SK-N-SH treated with all-trans-retinoic acid at 6 μM for 48 hours (cell line): ENCODE data around the gene SMS.

ENCODE experiments used
- ATAC-seq: fragments of 200-7000 bp; cut with Tn5 transposase; 3 replicates; pipeline ENCODE4 v1.9.1; 2020; ENCODE audit warnings: mild to moderate bottlenecking, moderate library complexity
- ARNTL ChIP-seq: fragments of 450-650 bp; formaldehyde crosslinking; IDR thresholded peaks from 2 replicates; pipeline ENCODE4 v1.5.0; 2020; ENCODE audit warnings: low read depth, mild to moderate bottlenecking, moderate library complexity, borderline replicate concordance
- BACH2 ChIP-seq: fragments of 250-450 bp; sonication (Bioruptor Pico); IDR thresholded peaks from 2 replicates; pipeline ENCODE4 v1.9.0; 2021; ENCODE audit warnings: mild to moderate bottlenecking, borderline replicate concordance
- GLIS3 ChIP-seq: fragments of 250-450 bp; sonication (Bioruptor Pico); IDR thresholded peaks from 2 replicates; pipeline ENCODE4 v1.5.0; 2020; ENCODE audit warnings: mild to moderate bottlenecking, moderate library complexity
- ISL1 ChIP-seq: fragments of 250-450 bp; sonication (Bioruptor Pico); IDR thresholded peaks from 2 replicates; pipeline ENCODE4 v2.1.2; 2022; ENCODE audit warnings: mild to moderate bottlenecking, moderate library complexity
- OSR1 ChIP-seq: fragments of 250-450 bp; sonication (Bioruptor Pico); IDR thresholded peaks from 2 replicates; pipeline ENCODE4 v1.8.0; 2022; ENCODE audit warnings: moderate library complexity, mild to moderate bottlenecking, inconsistent platforms
- POU6F1 ChIP-seq: fragments of 250-450 bp; sonication (Bioruptor Pico); IDR thresholded peaks from 2 replicates; pipeline ENCODE4 v1.8.0; 2021; ENCODE audit warnings: low read depth, mild to moderate bottlenecking, moderate library complexity, borderline replicate concordance
- PPARA ChIP-seq: fragments of 250-450 bp; sonication (Bioruptor Pico); IDR thresholded peaks from 2 replicates; pipeline ENCODE4 v1.5.0; 2020; ENCODE audit warnings: mild to moderate bottlenecking, borderline replicate concordance
- RARB ChIP-seq: fragments of 250-450 bp; sonication (Bioruptor Pico); IDR thresholded peaks from 2 replicates; pipeline ENCODE4 v1.8.0; 2021; ENCODE audit warnings: mild to moderate bottlenecking, moderate library complexity
- ZC3H10 ChIP-seq: fragments of 250-450 bp; sonication (Bioruptor Pico); IDR thresholded peaks from 2 replicates; pipeline ENCODE4 v1.5.1; 2021; ENCODE audit warnings: mild to moderate bottlenecking, moderate library complexity
- ZNF565 ChIP-seq: fragments of 450-650 bp; formaldehyde crosslinking; conservative IDR thresholded peaks from 2 replicates; pipeline ENCODE4 v1.5.0; 2020; ENCODE audit warnings: low read depth, mild to moderate bottlenecking, moderate library complexity
- ZNF70 ChIP-seq: fragments of 450-650 bp; formaldehyde crosslinking; IDR thresholded peaks from 2 replicates; pipeline ENCODE4 v1.5.0; 2020; ENCODE audit warnings: mild to moderate bottlenecking, moderate library complexity
- ZNF8 ChIP-seq: fragments of 450-650 bp; formaldehyde crosslinking; IDR thresholded peaks from 2 replicates; pipeline ENCODE4 v1.5.0; 2020; ENCODE audit warnings: mild to moderate bottlenecking, moderate library complexity
- TF ChIP-seq, protein P1 (sequence below): fragments of 250-450 bp; sonication (Bioruptor Pico); IDR thresholded peaks from 2 replicates; pipeline ENCODE4 v1.5.0; 2020; ENCODE audit warnings: mild to moderate bottlenecking, moderate library complexity
- TF ChIP-seq, protein P2 (sequence below): fragments of 250-450 bp; sonication (Bioruptor Pico); IDR thresholded peaks from 2 replicates; pipeline ENCODE4 v1.5.1; 2021; ENCODE audit warnings: mild to moderate bottlenecking, moderate library complexity
- TF ChIP-seq, protein P3 (sequence below): fragments of 250-450 bp; sonication (Bioruptor Pico); IDR thresholded peaks from 2 replicates; pipeline ENCODE4 v1.5.1; 2020; ENCODE audit warnings: low read depth, mild to moderate bottlenecking, moderate library complexity

Gene SMS

GRCh38 chrX:21982311-21982710 is 41.8 kb downstream of the SMS start (continued):
- TF ChIP-seq, protein P1, sequence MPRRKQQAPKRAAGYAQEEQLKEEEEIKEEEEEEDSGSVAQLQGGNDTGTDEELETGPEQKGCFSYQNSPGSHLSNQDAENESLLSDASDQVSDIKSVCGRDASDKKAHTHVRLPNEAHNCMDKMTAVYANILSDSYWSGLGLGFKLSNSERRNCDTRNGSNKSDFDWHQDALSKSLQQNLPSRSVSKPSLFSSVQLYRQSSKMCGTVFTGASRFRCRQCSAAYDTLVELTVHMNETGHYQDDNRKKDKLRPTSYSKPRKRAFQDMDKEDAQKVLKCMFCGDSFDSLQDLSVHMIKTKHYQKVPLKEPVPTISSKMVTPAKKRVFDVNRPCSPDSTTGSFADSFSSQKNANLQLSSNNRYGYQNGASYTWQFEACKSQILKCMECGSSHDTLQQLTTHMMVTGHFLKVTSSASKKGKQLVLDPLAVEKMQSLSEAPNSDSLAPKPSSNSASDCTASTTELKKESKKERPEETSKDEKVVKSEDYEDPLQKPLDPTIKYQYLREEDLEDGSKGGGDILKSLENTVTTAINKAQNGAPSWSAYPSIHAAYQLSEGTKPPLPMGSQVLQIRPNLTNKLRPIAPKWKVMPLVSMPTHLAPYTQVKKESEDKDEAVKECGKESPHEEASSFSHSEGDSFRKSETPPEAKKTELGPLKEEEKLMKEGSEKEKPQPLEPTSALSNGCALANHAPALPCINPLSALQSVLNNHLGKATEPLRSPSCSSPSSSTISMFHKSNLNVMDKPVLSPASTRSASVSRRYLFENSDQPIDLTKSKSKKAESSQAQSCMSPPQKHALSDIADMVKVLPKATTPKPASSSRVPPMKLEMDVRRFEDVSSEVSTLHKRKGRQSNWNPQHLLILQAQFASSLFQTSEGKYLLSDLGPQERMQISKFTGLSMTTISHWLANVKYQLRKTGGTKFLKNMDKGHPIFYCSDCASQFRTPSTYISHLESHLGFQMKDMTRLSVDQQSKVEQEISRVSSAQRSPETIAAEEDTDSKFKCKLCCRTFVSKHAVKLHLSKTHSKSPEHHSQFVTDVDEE = no peak
- TF ChIP-seq ZNF8 (CRISPR knock-in tag) (no peak), GLIS3 (CRISPR knock-in tag) (no peak)

- TF ChIP-seq, protein P1 = no peak
- TF ChIP-seq, protein P2, sequence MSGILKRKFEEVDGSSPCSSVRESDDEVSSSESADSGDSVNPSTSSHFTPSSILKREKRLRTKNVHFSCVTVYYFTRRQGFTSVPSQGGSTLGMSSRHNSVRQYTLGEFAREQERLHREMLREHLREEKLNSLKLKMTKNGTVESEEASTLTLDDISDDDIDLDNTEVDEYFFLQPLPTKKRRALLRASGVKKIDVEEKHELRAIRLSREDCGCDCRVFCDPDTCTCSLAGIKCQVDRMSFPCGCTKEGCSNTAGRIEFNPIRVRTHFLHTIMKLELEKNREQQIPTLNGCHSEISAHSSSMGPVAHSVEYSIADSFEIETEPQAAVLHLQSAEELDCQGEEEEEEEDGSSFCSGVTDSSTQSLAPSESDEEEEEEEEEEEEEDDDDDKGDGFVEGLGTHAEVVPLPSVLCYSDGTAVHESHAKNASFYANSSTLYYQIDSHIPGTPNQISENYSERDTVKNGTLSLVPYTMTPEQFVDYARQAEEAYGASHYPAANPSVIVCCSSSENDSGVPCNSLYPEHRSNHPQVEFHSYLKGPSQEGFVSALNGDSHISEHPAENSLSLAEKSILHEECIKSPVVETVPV (CRISPR knock-in tag) = no peak
- no peak for TF ChIP-seq POU6F1
- TF ChIP-seq RARB = no peak
- ATAC-seq = peak; percentile 94
Measured at GRCh38 chrX:21985332-21985777, 44.8 kb downstream of the SMS start.

DNA sequence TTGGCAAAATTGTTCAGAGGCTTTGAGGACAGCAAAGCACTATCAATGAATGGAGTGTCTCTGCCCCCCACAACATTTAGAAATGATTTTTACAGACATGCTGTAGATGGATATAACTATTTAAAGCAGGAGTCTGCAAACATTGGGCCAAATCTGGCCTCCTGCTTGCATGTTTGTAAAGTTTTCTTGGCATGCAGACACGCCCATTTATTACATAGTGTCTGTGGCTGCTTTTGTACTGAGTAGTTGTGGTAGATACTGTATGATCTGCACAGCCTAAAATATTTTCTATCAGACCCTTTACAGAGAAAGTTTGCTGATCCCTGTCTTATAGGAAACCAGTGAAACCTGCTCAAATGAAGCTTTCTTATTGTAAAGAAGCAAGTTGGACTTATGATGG is 46.1 kb downstream of the SMS start:
- TF ChIP-seq, protein P3, sequence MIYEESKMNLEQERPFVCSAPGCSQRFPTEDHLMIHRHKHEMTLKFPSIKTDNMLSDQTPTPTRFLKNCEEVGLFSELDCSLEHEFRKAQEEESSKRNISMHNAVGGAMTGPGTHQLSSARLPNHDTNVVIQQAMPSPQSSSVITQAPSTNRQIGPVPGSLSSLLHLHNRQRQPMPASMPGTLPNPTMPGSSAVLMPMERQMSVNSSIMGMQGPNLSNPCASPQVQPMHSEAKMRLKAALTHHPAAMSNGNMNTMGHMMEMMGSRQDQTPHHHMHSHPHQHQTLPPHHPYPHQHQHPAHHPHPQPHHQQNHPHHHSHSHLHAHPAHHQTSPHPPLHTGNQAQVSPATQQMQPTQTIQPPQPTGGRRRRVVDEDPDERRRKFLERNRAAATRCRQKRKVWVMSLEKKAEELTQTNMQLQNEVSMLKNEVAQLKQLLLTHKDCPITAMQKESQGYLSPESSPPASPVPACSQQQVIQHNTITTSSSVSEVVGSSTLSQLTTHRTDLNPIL (CRISPR knock-in tag) = no peak
- TF ChIP-seq ISL1 (CRISPR knock-in tag) = no peak
- no peak for TF ChIP-seq ZNF565 (CRISPR knock-in tag)
- no peak for TF ChIP-seq GLIS3 (CRISPR knock-in tag)
- no peak for TF ChIP-seq PPARA (CRISPR knock-in tag)
- no peak for TF ChIP-seq BACH2
- TF ChIP-seq, all 23 proteins: peak for 0
- no peak for ATAC-seq

GRCh38 chrX:21989384-21989783 is 48.9 kb downstream of the SMS start:
- TF ChIP-seq, protein P1 = no peak
- TF ChIP-seq OSR1 (CRISPR knock-in tag) (no peak), ARNTL (CRISPR knock-in tag) (no peak), ZC3H10 (CRISPR knock-in tag) (no peak), ZNF565 (CRISPR knock-in tag) (no peak), BACH2 (no peak), POU6F1 (no peak), ZNF70 (no peak)
- TF ChIP-seq, protein P3 (CRISPR knock-in tag) = no peak
- ATAC-seq = no peak
